ENCODE measurements around the gene FKBP15.

Gene FKBP15

DNA sequence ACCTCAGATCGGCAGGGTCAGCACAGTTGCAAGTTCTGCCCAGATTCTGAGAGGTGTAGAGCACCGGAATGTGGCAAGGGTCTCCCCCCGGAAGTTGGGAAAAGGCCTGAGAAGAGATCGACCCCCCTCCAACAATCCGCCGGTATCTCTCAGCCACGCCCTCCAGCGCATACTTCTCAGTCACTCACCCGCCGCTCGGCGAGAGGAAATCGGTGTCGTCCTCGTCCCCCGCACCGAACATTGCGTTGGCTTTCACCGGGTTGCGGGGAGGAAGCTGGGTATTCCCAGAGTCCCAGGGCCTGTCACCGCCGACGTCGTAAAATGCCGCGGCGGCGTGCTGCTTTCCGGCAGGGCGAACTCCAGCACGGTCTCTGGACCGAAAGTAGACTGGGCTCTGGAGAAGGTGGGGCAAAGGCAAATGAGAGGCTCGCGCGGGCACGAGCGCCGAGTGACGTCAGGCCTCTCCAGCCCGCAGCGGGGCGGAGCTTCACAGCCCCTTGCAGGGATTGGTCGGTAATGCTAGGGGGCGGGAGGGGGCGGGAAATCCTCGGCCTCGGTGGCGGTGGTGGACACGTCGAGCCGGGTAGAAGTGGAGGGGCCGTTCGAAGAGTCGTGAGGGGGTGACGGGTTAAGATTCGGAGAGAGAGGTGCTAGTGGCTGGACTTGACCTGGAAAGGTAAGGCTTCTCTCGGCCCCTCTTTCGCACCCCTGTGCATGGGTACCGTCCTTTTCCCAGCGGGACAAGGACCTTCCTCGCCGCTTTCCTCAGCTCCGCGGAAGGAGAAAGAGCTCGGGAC lies at the start of gene FKBP15, which contains the start of gene SLC31A1:
FKBP15 (minus strand) TSS at position 275 of the 797 bp plus-strand sequence; CDS start at position 241, 34 bp downstream.
SLC31A1 (plus strand) TSS at position 542 of the 797 bp plus-strand sequence. CDS start 34,605 bp downstream, outside the sequence.
- peak within 1 kb of the TSS; percentile 79 for H3K27ac ChIP-seq
- TF ChIP-seq, protein P1, sequence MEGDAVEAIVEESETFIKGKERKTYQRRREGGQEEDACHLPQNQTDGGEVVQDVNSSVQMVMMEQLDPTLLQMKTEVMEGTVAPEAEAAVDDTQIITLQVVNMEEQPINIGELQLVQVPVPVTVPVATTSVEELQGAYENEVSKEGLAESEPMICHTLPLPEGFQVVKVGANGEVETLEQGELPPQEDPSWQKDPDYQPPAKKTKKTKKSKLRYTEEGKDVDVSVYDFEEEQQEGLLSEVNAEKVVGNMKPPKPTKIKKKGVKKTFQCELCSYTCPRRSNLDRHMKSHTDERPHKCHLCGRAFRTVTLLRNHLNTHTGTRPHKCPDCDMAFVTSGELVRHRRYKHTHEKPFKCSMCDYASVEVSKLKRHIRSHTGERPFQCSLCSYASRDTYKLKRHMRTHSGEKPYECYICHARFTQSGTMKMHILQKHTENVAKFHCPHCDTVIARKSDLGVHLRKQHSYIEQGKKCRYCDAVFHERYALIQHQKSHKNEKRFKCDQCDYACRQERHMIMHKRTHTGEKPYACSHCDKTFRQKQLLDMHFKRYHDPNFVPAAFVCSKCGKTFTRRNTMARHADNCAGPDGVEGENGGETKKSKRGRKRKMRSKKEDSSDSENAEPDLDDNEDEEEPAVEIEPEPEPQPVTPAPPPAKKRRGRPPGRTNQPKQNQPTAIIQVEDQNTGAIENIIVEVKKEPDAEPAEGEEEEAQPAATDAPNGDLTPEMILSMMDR (conservative IDR thresholded peaks at IDR 0.05) = no peak
- TF ChIP-seq ZFX (IDR thresholded peaks at IDR 0.05) = 0 out of 2 replicates have a peak, but pooled peaks have one; percentile 16

GRCh38 chr9:113269871-113270270 lies 48.8 kb upstream of the FKBP15 start:
- no peak overlapping the region for H3K27ac ChIP-seq
- TF ChIP-seq, protein P1 (conservative IDR thresholded peaks at IDR 0.05) = no peak
- no peak for TF ChIP-seq ZFX (IDR thresholded peaks at IDR 0.05)

DNA sequence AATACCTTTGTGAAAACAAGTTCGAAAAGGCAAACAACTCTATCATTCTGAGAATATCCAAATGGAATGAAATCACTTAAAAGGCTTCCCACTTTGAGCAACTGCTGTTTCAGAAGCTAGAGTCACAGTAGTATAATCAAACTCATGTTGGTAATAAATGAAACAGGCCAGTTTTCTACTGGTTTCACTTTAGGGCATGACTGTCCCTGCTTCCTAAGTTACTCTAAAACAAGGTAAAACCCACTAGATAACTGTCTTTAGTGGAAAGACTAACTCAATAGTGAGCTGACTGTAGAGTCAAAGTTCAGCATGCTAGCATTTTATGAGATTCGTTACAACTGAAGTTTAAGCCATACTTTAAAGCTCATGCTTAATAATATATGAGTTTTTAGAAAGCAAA lies 48.3 kb upstream of the FKBP15 start:
- no peak for TF ChIP-seq ZFX (IDR thresholded peaks at IDR 0.05)
- TF ChIP-seq, protein P1 (conservative IDR thresholded peaks at IDR 0.05) = no peak
- H3K27ac ChIP-seq = no peak overlapping the region

GRCh38 chr9:113267911-113268566 lies 47.0 kb upstream of the FKBP15 start:
- TF ChIP-seq ZFX (IDR thresholded peaks at IDR 0.05) = no peak
- TF ChIP-seq, protein P1 (conservative IDR thresholded peaks at IDR 0.05) = no peak
- H3K27ac ChIP-seq = no peak overlapping the region

- TF ChIP-seq, protein P1 (conservative IDR thresholded peaks at IDR 0.05) = no peak
- TF ChIP-seq ZFX (IDR thresholded peaks at IDR 0.05) = no peak
- H3K27ac ChIP-seq = no peak overlapping the region
Observed at GRCh38 chr9:113266174-113266573, 45.1 kb upstream of the FKBP15 start.

DNA sequence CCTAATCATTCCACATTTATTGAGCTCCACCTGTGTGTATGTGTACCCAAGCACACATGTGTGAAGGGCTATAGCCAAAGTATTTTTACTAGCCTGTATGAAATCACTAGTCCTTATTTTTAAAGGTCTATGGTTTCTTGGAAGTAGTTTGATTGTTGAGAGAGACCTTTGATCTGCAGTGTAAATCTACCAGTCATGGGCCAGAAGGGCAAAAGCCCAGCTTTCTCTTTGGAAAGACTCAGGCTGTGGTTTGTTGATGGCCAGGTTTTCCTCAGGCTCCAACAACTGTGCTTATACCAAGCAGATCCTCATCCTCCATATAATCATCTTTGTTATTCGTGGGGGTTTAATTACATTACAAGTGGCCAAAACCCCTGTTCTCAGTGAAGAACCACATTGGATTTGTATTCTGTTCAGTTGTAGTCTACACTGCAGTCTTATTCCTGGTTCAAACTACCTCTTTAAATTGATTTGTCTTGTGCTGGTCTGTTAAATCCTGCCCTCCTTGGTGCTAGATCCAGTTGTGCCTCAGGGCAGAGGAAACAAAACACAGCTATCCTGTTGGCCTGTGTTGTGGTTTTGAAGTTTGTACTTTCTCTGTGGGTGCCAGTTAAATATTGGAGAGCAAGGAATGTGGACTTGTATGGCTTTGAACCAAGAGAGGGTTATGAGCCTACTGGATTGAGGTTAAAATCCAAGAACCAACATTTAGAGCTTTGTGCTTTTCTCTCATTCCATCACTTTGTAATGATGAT lies 41.0 kb upstream of the FKBP15 start:
- H3K27ac ChIP-seq = no peak overlapping the region
- no peak for TF ChIP-seq ZFX (IDR thresholded peaks at IDR 0.05)
- TF ChIP-seq, protein P1 (conservative IDR thresholded peaks at IDR 0.05) = no peak
